Stimulated activated CD8-positive, alpha-beta memory T cell treated with anti-CD3 and anti-CD28 coated beads, Interleukin-12 subunit alpha, Interleukin-12 subunit beta, amount 100 ng/mL, for 24 hours (primary cell): ENCODE results near the gene FCER2.
"Not testable (repeated sequence)": the region's sequence is repeated elsewhere in the genome, so short reads cannot be mapped to it uniquely, and the experiment has no call there.

Experiments
- DNase-seq: peaks from one replicate; pipeline ENCODE4 v3.0.0-alpha.2; 2020; ENCODE audit errors: extremely low read depth

Gene FCER2, protein sequence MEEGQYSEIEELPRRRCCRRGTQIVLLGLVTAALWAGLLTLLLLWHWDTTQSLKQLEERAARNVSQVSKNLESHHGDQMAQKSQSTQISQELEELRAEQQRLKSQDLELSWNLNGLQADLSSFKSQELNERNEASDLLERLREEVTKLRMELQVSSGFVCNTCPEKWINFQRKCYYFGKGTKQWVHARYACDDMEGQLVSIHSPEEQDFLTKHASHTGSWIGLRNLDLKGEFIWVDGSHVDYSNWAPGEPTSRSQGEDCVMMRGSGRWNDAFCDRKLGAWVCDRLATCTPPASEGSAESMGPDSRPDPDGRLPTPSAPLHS

DNA sequence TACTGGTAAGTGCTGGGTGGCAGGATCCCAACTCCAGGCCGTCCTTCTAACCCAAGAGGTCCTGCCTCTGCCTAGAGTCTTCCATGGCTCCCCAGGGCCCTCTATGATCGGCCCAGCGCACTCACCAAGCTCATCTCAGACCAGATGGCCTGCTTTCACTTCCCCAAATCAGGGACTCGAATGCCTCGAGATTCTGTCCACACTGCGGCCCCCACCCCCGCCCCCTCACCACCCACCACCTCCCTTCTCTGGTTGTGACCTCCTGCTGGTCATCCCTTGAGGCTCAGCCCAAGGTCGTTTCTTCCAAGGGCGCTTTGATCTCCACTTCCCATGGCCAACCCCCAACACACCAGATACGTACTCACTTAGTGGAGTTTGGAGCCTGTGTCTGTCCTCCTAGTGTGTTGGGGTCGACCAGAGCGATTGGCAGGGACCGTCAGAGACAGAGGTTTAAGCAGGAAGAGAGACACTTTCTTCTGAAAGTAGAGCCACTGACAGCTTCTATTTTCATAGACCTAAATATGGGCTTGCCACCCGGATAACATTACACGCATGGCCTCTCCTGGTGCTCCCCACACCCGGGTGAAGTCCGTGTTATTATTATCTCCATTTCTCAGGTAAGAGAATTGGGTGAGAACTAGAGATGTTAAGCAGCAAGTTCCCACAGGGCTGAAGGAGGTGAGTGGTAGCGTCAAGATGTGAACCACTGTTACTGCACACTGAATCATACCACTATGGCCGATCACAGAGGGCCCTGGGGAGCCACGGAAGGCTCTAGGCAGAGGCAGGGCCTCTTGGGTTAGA lies at the start of gene FCER2:
Gene FCER2 (minus strand): TSS at position 478 of the 804 bp plus-strand sequence. CDS start 2,371 bp downstream, outside the sequence.
- DNase-seq = no peak

DNA sequence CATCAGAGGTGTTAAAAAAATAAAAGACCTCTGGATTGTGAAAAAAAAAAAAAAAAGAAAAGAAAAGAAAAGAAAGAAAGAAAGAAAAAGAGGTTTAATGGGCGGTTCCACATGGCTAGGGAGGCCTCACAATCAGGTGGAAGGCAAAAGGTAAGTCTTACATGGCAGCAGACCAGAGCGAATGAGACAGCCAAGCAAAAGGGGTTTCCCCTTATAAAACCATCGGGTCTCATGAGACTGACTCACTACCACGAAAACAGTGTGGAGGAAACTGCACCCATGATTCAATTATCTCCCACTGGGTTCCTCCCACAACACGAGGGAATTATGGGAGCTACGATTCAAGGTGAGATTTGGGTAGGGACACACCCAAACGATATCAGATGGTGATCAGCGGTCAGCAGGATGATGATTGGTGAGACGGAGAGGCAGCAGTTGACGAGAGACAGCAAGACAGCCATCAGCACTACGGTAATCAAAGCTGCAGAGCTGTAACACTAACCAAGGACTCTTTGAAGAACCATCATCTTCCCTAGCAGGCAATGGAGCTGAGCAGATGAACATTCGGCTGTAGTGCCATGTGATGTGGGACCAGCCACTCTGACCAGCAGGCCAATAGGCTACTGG lies 49.3 kb upstream of the FCER2 start:
- no peak for DNase-seq

DNA sequence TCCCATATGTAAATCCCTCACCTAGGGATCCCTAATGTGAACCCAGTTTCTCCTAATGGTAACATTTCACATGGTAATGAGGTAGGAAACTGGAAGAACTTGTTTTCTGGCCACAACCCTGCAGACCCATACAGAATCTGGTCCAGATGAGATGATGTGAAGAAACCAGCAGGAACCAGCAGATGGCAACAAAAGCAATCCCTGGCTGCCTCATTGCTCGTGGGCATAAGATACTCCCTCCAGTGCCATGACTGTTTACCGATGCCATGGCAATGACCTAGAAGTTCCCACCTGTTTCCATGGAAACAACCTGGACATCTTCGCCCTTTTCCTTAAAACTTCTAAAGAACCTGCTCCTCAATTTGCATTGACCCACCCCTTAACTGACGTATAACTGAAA lies 46.8 kb upstream of the FCER2 start:
- no peak for DNase-seq

DNA sequence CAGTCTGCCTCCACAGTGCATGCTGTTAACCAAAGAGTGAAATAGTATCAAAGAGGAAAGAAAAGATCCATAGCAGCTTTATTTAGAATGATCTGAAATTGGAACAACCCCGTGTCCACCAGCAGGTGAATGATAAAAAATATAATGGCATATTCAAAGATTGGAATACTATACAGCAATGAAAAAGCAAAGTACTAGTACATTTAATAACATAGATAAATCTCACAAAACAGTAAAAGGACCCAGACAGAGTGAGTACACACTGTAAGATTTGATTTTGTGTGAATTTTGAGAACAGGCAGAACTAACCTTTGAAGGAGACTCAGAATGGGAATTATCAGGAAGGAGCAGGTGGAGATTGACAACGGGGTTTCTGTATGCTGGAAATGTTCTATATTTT lies 46.2 kb upstream of the FCER2 start:
- no peak for DNase-seq

DNA sequence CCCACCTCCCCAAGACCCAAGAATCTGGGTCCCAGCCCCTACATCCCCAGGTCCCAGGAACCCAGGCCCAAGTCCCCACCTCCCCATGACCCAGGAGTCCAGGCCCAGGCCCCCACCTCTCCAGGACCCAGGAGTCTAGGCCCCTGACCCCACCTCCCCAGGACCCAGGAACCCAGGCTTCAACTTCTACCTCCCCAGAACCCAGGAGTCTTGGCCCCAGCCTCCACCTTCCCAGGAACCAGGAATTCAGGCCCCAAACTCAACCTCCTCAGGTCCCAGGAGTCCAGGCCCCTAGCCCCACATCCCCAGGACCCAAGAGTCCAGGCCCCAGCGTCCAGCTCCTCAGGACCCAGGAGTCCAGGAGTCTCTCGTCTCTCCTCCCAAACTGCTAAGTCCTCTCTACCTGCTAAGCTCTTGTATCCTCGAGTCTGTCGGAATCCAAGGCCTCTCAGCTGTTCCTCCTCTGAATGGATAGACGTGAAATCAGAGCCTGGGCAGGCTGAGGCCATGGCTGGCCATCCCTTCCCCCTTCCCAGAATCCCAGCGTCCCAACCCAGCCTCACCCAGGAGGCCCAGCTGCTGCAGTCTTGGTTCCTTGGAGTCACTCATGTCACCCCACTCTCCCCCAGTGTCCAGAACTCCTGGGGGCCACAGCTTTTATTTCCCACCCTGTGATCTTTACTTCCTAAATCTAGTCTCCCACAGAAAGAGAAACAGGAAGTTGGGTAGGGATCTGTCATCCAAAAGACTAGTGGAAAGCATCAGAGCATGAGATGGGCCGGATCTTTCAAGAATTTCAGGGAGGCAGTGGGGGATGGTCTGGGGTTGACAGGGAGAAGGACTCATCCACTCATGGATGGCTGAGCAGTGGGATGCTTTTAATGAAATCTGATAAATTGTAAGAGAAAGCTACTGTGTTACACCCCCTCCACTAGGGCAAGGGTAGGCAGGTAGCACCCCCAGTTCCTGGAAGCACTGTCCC lies 45.3 kb upstream of the FCER2 start, which contains the start of gene CD209:
Gene CD209 (minus strand): TSS at position 632 of the 982 bp plus-strand sequence. CDS start 23 bp downstream, at position 609.
- DNase-seq = no peak

DNA sequence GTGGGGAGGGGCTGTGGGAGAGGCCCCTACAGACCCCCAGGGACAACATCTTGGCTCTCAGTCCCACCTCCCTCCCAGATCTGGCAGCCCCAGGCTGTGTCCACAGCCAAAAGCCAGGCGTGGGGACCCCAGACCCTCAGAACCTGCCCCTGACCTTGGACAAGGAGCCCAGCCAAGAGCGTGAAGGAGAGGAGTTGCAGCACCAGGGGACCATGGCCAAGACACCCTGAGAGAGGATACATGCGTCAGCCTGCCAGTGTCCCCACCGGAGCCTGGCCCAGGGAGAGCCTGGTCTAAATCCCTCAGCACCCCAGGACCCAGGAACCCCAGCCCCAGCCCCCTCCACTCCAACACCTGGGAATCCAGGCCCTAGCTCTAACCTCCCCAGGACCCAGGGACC lies 44.4 kb upstream of the FCER2 start:
- DNase-seq = not testable (repeated sequence)

DNA sequence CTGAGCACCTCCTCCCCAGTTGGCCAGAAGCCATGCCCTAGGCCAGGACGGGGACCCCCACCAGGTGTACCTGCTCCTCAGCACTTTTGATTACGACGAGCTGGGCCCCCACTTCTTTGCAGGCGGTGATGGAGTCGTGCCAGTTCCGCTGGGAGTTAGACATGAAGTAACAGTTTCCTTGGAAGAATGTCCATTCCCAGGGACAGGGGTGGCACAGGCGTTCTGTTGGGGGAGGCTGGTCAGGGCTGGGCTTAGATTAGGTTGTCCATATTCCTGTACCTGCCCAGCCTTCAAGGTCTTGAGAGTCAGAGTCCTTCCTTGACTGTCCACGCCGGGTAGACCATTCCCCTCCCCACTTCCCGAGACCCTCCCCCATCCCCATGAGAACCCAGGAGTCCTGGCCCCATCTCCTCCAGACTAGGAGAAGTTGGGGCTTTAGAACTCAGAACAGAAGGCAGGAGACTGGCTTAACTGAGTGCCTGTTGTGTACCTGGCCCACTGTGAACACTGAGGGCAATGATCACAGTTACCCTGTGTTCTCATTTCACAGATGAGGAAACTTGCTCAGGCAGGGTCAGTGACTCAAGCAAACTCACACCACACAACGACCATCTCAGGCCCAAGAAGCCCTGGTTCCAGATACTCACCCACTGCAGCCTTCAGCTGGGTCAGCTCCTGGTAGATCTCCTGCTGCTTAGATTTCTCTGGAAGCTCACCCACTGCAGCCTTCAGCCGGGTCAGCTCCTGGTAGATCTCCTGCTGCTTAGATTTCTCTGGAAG lies 43.1 kb upstream of the FCER2 start:
- DNase-seq = no peak

DNA sequence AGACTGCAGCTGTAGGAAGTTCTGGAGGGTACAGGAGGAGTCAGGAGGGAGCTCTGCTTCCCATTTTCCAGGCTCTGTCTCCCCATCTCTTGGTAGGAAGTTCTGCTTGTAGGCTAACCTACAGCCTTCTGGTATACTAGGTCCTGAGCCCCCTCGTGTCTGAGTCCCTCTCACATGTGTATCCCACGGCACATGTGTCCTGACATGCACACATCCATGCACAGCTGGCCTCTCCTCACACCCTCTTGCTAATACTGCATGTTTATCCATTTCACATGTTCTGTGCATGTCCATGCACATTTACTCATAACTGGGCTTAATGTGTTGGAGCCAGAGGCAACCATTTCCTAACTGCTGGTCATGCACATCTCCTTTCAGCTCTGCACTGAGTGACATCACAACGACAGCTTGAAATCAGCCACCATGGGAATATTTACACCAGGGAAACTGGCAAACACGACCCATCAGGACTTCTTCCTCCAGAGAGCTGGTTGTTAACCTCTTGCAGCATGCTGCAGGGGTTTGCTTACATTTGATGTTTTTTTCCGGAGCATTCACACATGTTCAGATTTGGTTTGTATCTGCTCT lies 42.4 kb upstream of the FCER2 start:
- DNase-seq = no peak

DNA sequence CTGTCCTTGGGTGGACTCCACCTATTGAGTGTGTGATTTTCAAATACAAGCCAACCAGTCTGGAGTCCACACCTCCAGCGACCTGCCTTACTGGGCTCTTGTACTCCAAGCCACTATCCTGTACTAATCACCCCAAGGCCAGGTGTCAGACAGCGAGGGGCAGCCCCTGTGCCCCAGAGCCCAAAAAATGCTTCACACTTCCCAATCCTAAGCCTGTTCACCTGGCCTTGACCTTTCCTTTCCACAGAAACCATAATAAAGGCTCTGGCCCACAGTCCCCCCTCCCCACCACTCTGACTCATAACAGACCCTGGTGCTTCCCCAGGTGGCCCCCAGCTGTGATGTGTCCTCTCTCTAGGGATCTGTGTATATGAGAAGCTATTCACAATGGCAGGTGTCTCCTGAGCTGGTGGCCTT lies 41.5 kb upstream of the FCER2 start:
- DNase-seq = no peak

DNA sequence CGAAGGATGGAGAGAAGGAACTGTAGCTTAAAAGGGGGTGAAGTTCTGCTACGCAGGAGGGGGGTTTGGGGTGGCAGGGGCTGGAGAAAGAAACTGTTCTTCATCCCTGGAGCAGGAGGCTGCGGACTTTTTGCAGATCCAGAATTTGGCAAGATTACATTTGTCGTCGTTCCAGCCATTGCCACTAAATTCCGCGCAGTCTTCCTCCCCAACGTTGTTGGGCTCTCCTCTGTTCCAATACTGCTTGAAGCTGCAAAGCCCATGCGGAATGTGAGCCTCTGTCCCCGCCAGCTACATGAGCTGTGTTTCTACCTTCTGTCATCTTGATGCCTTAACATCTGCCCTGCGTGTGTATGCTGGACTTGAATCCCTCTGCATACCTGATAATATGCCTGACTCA lies 41.1 kb upstream of the FCER2 start:
- DNase-seq = no peak

DNA sequence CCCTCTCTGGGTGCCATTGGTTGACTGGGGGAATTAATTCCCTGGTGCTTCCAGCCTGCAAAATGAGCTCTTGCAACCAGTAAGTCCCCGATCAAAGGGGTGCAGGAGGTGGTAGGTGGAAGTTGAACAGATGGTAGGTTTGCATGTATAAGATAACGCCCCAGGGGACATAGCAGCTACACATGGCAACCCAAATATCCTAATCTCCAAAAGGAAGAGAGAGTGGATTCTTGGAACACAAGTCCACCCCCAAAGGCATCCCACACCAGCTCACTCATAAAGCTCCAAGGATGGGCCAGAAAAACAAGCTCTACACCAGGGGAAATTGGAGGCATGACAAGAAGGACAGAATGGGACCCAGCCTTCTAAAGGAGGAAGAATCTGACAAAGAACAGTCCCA lies 40.6 kb upstream of the FCER2 start:
- DNase-seq = no peak

DNA sequence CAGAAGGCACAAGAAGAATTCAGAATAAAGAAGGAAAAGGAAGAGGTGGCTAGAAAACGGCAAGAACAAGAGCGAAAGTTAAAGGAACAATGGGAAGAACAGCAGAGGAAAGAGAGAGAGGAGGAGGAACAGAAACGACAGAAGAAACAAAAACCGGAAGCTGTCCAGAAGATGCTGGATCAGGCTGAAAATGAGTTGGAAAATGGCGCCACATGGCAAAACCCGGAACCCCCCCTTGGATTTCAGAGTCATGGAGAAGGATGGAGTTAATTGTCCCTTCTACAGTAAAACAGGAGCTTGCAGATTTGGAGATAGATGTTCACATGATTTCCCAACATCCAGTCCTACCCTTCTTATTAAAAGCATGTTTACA lies 38.7 kb upstream of the FCER2 start:
- no peak for DNase-seq

DNA sequence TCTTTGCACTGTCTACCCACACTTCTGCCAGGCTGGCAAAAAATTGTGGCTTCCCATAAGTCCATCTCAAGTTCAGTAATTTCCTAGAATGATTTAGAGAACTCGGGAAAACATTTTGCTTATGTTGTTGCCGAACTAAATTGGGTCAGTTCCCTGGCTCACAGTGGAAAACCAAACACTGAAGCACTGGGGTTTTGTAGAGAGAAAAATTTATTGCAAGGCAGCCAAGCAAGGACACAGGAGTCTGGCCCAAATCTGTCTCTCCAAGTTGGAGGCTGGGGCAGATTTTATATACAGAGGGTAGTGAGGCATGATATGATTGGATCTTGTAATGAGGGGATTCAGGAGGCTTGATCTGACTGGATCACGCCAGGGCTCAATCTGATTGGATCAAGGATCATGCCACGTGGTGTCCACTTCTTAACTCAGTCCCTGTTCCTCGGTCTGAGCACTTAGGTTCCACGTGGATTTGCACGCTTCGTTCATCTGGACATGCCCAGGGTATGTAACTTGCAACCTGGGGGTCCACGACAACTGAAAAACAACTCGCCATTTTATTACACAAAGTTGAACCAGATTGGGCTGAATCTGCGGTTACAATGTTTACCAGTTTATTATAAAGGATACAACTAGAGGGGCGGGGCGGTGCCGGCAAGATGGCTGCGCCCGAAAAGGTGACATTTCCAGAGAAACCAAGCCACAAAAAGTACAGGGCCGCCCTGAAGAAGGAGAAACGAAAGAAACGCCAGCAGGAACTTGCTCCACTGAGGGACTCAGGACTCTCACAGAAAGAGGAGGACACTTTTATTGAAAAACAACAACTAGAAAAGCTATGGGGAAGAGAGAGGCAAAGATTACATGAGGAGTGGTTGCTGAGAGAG lies 38.1 kb upstream of the FCER2 start:
- no peak for DNase-seq

DNA sequence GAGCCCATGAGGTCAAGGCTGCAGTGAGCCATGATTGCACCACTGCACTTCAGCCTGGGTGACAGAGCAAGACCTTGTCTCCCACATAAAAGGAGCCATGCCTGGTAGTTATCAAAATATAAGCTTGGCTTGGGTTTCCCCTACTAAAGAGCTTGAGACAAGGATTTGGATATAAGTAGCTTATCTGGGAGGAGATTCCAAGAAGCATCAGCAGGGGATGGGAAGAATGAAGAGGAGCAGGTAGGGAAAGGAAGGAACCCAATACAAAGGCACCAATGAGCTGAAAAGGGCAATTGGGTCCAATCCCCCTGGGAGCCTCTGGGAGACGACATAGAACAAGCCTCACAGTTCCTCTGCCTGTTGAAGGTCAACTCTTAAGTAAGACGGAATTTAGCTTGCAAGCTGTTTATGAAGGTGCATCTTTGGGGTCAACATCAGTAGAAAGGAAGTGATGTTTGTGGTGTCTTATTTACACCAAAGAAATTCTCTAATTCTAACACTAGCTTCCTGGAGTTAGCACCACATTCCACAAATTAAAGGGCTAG lies 37.4 kb upstream of the FCER2 start:
- DNase-seq = no peak

DNA sequence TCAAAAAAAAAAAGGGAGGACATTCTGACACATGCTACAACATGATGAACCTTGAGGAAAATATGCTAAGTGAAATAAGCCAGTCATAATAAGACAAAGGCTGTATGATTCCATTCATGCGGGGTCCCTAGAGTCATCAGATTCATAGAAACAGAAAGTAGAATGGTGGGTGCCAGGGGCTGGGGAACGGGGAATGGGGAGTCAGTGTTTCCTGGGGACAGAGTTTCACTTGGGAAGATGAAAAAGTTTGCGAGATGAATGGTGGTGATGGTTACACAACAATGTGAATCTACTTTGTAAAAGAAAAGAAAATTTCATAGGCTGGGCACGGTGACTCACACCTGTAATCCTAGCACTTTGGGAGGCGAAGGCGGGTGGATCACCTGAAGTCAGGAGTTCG lies 36.1 kb upstream of the FCER2 start:
- DNase-seq = no peak

DNA sequence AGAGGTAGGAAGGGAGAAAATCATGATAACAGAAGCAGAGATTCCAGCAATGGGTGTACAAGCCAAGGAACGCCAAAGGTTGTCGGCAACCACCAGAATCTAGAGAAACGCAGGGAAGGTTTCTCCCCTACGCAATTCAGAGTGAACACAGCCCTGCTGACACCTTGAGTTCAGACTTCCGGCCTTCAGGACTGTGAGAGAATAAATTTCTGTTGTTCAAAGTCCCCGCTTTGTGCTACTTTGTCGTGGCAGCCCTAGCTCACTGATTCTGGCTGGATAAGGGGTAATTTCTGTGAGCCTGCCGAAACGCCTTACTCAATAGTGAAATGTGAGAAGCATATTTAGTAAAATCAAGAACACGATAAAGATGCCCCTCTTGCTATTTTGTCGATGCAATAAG lies 35.3 kb upstream of the FCER2 start:
- DNase-seq = no peak

DNA sequence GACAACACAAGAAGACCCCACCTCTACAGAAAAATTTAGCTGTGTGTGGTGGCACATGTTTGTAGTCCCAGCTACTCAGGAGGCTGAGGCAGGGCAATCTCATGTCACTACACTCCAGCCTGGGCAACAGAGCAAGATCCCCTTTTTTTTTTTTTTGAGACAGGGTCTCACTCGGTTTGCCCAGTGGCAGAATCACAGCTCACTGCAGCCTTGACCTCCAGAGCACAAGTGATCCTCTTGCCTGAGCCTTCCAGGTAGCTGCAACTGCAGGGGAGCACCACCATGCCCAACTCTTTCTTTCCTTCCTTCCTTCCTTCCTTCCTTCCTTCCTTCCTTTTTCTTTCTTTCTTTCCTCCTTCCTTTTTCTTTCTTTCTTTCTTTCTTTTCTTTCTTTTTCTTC lies 34.2 kb upstream of the FCER2 start:
- DNase-seq = no peak

DNA sequence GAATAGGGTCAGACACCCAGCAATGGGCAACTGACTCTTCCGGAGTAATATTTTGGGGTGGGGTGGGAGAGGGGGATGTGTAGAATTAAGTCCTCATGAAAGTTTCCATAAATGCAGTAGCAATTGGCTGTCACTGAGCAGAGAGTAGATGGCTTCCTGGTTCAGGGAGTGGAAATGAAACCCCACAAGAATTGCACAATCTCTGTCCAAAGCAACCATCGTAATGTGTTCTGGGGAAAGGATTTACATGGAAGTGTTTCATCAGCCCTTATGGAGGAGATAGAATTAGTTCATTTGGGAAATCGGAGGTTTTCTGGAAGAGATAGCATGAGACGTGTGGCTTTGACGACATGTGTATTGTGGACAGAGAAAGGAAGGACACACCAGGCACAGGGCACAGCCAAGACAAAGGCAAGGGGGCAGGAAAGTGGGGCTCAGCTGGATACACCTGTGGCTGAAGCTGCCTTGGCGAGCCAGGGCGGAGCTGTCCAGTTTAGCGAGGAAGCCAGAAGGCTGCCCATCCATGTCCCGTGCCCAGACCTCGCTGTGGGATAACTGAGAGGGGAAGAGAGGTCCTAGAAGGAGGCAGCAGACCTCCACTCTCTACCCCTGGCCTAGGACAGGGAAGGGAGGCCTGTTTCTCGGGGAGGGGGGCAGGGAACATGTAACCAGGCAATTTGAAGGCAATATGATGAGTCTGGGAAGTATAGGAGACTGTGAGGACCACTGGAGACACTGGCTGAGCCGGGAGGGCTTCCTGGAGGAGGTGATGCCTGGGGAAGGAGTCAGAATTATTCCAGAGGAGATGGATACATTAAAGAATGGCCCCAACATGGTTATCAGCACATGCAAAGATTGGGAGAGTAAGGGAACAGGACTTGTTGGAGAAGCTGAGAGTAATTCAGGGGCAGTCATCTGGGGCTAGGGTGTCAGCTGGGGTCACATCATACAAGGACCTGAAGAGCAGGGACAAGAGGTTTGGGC lies 32.6 kb upstream of the FCER2 start:
- DNase-seq = no peak
